ENCODE measurements around the gene PLPP7. TPM values are rescaled to one million over a fixed set of nuclear protein-coding genes. Genes with fewer than 3 reads are reported as not detected.

PLPP7 gene
- polyA plus RNA-seq, 1 donor from 2014 or later = 0.87 TPM

GRCh38 chr9:131323629-131324028, 34.1 kb downstream of the PLPP7 start:
- Histone ChIP-seq H2AFZ (ENCODE audit: low read depth, low read length) (no peak overlapping the region), H3K27me3 (ENCODE audit: insufficient read depth, low read depth, low read length) (no peaks in the 10 kb centered on the region), H3K9me3 (ENCODE audit: low read length) (no peaks in the 10 kb centered on the region), H3K9me2 (ENCODE audit: insufficient read depth, low read length) (no peaks in the 10 kb centered on the region), H3K79me2 (replicated peaks; ENCODE audit: insufficient read depth, low read length) (no peaks in the 10 kb centered on the region), H3K27ac (ENCODE audit: low read length) (no peak overlapping the region), H4K20me1 (ENCODE audit: insufficient read depth) (no peaks in the 10 kb centered on the region), H3F3A (ENCODE audit: insufficient read depth, low read length, poor library complexity, severe bottlenecking) (no peaks in the 10 kb centered on the region), H3K4me2 (ENCODE audit: low read length) (no peak overlapping the region), H3K9ac (ENCODE audit: low read length) (no peak overlapping the region), H3K4me3 (ENCODE audit: low read length) (no peak overlapping the region), H3K36me3 (ENCODE audit: insufficient read depth, low read length) (no peaks in the 10 kb centered on the region)
- TF ChIP-seq MXI1 (conservative IDR thresholded peaks at IDR 0.05; ENCODE audit: poor library complexity, severe bottlenecking) = no peak
- no peak for TF ChIP-seq EP300 (conservative IDR thresholded peaks at IDR 0.05; ENCODE audit: poor library complexity, severe bottlenecking)
- no peak for TF ChIP-seq EZH2 (IDR thresholded peaks at IDR 0.05; ENCODE audit: borderline replicate concordance, insufficient read depth, low read length, poor library complexity, severe bottlenecking)
- TF ChIP-seq POLR2AphosphoS5 (IDR thresholded peaks at IDR 0.05) = no peak
- TF ChIP-seq RAD21 (conservative IDR thresholded peaks at IDR 0.05) = no peak
- no peak for TF ChIP-seq REST (IDR thresholded peaks at IDR 0.05; ENCODE audit: borderline replicate concordance)
- no peak for TF ChIP-seq TAF1 (IDR thresholded peaks at IDR 0.05; ENCODE audit: low read depth)
- TF ChIP-seq CTCF (IDR thresholded peaks at IDR 0.05; ENCODE audit: poor library complexity, severe bottlenecking) = no peak
- TF ChIP-seq SMC3 (conservative IDR thresholded peaks at IDR 0.05; ENCODE audit: poor library complexity) = no peak

- no peaks in the 10 kb centered on the region for H3K9me3 ChIP-seq (ENCODE audit: low read length)
- TF ChIP-seq TAF1 (IDR thresholded peaks at IDR 0.05; ENCODE audit: low read depth) = no peak
- TF ChIP-seq MXI1 (conservative IDR thresholded peaks at IDR 0.05; ENCODE audit: poor library complexity, severe bottlenecking) = no peak
- no peak for TF ChIP-seq EZH2 (IDR thresholded peaks at IDR 0.05; ENCODE audit: borderline replicate concordance, insufficient read depth, low read length, poor library complexity, severe bottlenecking)
- H4K20me1 ChIP-seq (ENCODE audit: insufficient read depth) = no peaks in the 10 kb centered on the region
- no peak overlapping the region for H3K4me3 ChIP-seq (ENCODE audit: low read length)
- no peak overlapping the region for H3K27ac ChIP-seq (ENCODE audit: low read length)
- H3F3A ChIP-seq (ENCODE audit: insufficient read depth, low read length, poor library complexity, severe bottlenecking) = no peaks in the 10 kb centered on the region
- no peak overlapping the region for H3K9ac ChIP-seq (ENCODE audit: low read length)
- no peak overlapping the region for H2AFZ ChIP-seq (ENCODE audit: low read depth, low read length)
- H3K79me2 ChIP-seq (replicated peaks; ENCODE audit: insufficient read depth, low read length) = no peaks in the 10 kb centered on the region
- H3K27me3 ChIP-seq (ENCODE audit: insufficient read depth, low read depth, low read length) = no peaks in the 10 kb centered on the region
- no peaks in the 10 kb centered on the region for H3K36me3 ChIP-seq (ENCODE audit: insufficient read depth, low read length)
- H3K9me2 ChIP-seq (ENCODE audit: insufficient read depth, low read length) = no peaks in the 10 kb centered on the region
- H3K4me2 ChIP-seq (ENCODE audit: low read length) = no peak overlapping the region
These were observed 35.5 kb downstream of the PLPP7 start for GRCh38 chr9:131324736-131325679.
